Stimulated activated CD8-positive, alpha-beta memory T cell treated with anti-CD3 and anti-CD28 coated beads, Interleukin-12 subunit alpha, Interleukin-12 subunit beta, amount 100 ng/mL, for 4 hours (primary cell): ENCODE measurements around the gene CA6.
"Not testable (repeated sequence)": the region's sequence is repeated elsewhere in the genome, so short reads cannot be mapped to it uniquely, and the experiment has no call there.

Source experiments
- DNase-seq: peaks from one replicate; pipeline ENCODE4 v3.0.0-alpha.2; 2020; ENCODE audit warnings: low read depth

The CA6 gene

GRCh38 chr1:8926707-8927694 lies 18.7 kb upstream of the CA6 start:
- DNase-seq: no peak

GRCh38 chr1:8930116-8930515 lies 15.6 kb upstream of the CA6 start:
- DNase-seq: no peak

GRCh38 chr1:8937051-8937450 lies 8.6 kb upstream of the CA6 start:
- not testable (repeated sequence) for DNase-seq

DNA sequence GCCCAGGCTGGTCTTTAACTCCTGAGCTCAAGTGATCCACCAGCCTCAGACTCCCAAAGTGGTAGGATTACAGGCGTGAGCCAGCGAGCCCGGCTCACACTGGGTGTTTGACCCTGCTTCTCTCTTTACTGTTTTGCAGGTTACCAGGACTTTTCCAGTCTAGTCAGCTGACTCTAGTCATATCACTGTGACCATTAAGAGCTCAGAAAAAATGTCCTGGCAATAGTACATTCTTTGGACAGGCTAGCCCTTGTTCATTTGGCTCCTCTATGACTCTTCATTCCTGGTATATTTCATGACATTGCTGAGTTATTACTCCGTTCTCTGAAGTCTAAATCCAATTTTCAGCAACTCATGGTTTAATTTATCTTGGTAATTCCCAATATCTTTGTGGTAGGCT lies 8.0 kb upstream of the CA6 start:
- no peak for DNase-seq

- no peak for DNase-seq
These were observed 7.3 kb upstream of the CA6 start for GRCh38 chr1:8938232-8938999.

DNA sequence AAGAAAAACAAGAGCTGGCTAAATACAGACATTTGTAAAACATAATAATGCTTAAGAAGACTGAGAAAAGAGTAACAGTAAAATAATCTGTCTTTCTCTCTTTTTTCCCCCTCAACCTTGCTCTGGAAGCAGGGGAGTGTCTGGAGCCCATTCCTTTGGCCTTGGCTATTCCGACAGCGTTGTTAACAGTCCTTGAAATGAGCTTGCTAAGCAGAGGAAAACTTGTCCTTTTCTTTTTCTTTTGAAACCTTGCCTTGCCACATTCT lies 6.7 kb upstream of the CA6 start:
- no peak for DNase-seq

GRCh38 chr1:8939362-8939995 lies 6.2 kb upstream of the CA6 start:
- no peak for DNase-seq

DNA sequence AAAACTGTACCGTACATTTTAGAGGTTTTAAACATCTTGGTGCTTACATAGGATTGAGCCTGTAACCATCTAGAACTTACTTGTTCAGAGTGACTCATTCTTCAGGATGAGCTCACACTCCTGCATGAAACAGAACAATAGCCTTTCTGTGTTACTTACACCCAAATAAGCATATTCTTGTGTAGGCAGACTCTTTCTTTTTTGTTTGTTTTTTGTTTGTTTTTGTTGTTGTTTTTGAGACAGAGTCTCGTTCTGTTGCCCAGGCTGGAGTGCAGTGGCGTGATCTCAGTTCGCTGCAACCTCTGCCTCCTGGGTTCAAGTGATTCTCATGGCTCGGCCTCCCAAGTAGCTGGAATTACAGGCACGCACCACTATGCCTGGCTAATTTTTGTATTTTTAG lies 3.8 kb upstream of the CA6 start:
- no peak for DNase-seq

GRCh38 chr1:8943498-8944405 lies 1.9 kb upstream of the CA6 start:
- DNase-seq: no peak

DNA sequence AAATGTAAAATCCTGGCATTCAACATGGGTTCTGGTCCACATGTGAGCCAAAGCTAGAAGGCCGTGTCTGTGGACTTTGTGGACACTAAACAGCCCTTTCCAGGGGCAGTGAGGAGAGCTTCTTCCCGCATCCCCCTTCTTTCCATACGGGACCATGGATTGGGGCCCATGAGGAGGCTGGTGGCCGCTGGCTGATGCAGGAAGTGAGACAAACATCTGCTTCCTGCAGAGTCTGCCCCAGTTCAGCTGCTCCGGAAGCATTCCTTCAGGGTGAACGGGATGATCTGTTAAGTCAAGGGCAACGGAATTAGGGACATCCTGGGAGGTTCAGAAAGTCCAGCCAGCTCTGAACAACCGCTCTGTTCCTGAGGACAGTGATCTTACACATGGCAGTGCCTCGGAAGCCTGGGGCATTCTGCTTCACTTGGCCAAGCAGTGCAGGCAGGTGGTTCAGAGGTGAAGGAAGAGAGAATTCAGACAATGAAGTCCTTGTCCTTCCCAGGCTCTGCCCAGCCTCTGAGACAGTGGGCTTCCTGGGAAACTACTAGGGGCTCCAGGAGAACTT lies 1.5 kb downstream of the CA6 start:
- no peak for DNase-seq

- DNase-seq: no peak
These were observed 4.6 kb downstream of the CA6 start for GRCh38 chr1:8950309-8950708.

GRCh38 chr1:8951231-8951630 lies 5.6 kb downstream of the CA6 start:
- DNase-seq: no peak

GRCh38 chr1:8955406-8955805 lies 9.7 kb downstream of the CA6 start:
- no peak for DNase-seq

DNA sequence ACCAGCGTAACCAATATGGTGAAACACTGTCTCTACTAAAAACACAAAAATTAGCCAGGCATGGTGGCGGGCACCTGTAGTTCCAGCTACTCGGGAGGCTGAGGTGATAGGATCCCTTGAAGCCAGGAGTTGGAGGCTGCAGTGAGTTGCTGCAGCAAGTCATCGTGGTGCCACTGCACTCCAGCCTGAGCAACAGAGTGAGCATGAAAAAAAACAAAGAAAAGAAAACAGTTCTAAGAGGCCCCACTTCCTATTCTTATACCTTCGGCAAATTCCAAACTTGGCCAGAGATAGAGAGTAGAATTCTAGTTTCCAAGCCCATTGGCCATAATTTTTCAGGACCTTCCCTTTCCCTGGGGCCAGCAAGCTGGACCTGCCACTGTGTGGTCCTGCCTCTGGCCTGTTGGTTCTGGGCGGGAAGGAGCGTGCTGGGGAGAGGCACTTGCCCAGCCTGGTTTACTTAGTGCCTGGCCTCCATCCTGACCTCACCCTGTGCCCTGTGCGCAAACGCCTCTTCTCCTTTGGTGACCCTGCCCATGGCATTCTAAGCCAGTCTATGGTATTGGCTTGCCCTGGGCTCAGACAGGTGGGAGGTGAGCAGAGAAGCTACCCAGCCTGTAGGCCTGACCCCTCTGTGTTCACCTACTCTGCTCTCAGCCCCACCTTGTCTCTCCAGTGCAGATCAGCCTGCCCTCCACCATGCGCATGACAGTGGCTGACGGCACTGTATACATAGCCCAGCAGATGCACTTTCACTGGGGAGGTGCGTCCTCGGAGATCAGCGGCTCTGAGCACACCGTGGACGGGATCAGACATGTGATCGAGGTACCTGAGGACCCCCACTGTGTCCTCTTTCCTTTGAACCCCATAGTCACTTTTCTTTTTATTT lies 11.0 kb downstream of the CA6 start:
- DNase-seq: no peak

GRCh38 chr1:8962812-8963530 lies 17.3 kb downstream of the CA6 start:
- DNase-seq: peak; percentile 12

DNA sequence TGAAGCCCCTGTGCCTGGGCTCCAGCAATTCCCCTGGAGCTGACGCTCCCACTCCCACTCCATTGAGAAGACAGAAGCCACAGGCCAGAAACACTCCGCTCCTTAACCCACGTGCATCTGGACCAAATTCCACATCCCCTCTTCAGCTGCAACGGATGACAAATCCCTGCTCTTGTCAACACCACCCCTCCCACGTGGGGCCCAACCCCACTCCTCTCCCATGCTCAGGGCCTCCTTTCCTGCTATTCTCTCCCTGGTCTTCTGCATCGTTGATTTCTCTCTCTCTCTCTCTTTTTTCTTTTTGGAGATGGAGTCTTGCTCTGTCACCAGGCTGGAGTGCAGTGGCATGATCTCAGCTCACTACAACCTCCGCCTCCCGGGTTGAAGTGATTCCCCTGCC lies 18.3 kb downstream of the CA6 start:
- DNase-seq: no peak

- DNase-seq: no peak
These were observed 19.6 kb downstream of the CA6 start for GRCh38 chr1:8965121-8965820.

GRCh38 chr1:8966606-8967005 lies 20.9 kb downstream of the CA6 start:
- no peak for DNase-seq

GRCh38 chr1:8968902-8969301 lies 23.2 kb downstream of the CA6 start:
- not testable (repeated sequence) for DNase-seq
